Endothelial cell (in vitro differentiated cells): ENCODE data around the gene CIT. TPM values are rescaled to one million over a fixed set of nuclear protein-coding genes. Genes with fewer than 3 reads are reported as not detected.

Experiments
- DNase-seq: peaks from one replicate; pipeline ENCODE4 v3.0.0; 2021; ENCODE audit warnings: low spot score
- H3K27ac Mint-ChIP-seq: one replicate; pipeline ENCODE4 v1.8.0; 2021; ENCODE audit warnings: mixed read lengths, inconsistent platforms; ENCODE audit not compliant: unreplicated experiment
- H3K27me3 Mint-ChIP-seq: one replicate; pipeline ENCODE4 v1.8.0; 2021; ENCODE audit warnings: mild to moderate bottlenecking, moderate library complexity, mixed read lengths, inconsistent platforms; ENCODE audit not compliant: unreplicated experiment
- H3K36me3 Mint-ChIP-seq: one replicate; pipeline ENCODE4 v1.8.0; 2021; ENCODE audit warnings: mild to moderate bottlenecking, low read depth, mixed read lengths, inconsistent platforms; ENCODE audit not compliant: unreplicated experiment
- H3K4me1 Mint-ChIP-seq: one replicate; pipeline ENCODE4 v1.8.0; 2021; ENCODE audit warnings: mild to moderate bottlenecking, mixed read lengths, inconsistent platforms; ENCODE audit not compliant: unreplicated experiment
- H3K4me3 Mint-ChIP-seq: one replicate; pipeline ENCODE4 v1.8.0; 2021; ENCODE audit warnings: mild to moderate bottlenecking, mixed read lengths, inconsistent platforms; ENCODE audit not compliant: unreplicated experiment
- H3K9me3 Mint-ChIP-seq: one replicate; pipeline ENCODE4 v1.8.0; 2021; ENCODE audit warnings: mixed read lengths, inconsistent platforms; ENCODE audit not compliant: unreplicated experiment
- CTCF ChIP-seq: fragments of 200-600 bp; sonication (generic); IDR thresholded peaks from one replicate; pipeline ENCODE4 v1.5.0; 2021; ENCODE audit warnings: antibody characterized with exemption; ENCODE audit not compliant: unreplicated experiment
- total RNA-seq: library from RNA; stranded (reverse); fragmentation: NEBNext Ultra II Directional; extraction: Animal tissue kit (Norgen Biotek cat#: 25700); gene quantifications from one replicate; pipeline ENCODE4 v1.2.1, GENCODE V29; 2021; ENCODE audit not compliant: unreplicated experiment

CIT gene
- total RNA-seq, 1 donor from 2014 or later, result 14.4 TPM

- H3K36me3 Mint-ChIP-seq, result peaks cover 9% of the 10 kb centered on the region
Observed at GRCh38 chr12:119784673-119785072, 92.4 kb downstream of the CIT start.

GRCh38 chr12:119783787-119784186 is 93.3 kb downstream of the CIT start:
- H3K27me3 Mint-ChIP-seq, result no peaks in the 10 kb centered on the region
- DNase-seq, result no peak
- no peaks in the 10 kb centered on the region for H3K4me1 Mint-ChIP-seq
- no peak overlapping the region for H3K27ac Mint-ChIP-seq
- no peaks in the 10 kb centered on the region for H3K9me3 Mint-ChIP-seq
- H3K4me3 Mint-ChIP-seq, result no peak overlapping the region
- H3K36me3 Mint-ChIP-seq, result peaks cover 9% of the 10 kb centered on the region
- TF ChIP-seq CTCF, result no peak

More at GRCh38 chr12:119784673-119785072, 92.4 kb downstream of the CIT start:
- no peak for DNase-seq
- Mint-ChIP-seq H3K4me1 (no peaks in the 10 kb centered on the region), H3K27me3 (no peaks in the 10 kb centered on the region), H3K4me3 (no peak overlapping the region), H3K27ac (no peak overlapping the region), H3K9me3 (no peaks in the 10 kb centered on the region)
- TF ChIP-seq CTCF, result no peak

- no peak overlapping the region for H3K4me3 Mint-ChIP-seq
- H3K4me1 Mint-ChIP-seq, result no peaks in the 10 kb centered on the region
- DNase-seq, result no peak
- no peak for TF ChIP-seq CTCF
- no peaks in the 10 kb centered on the region for H3K9me3 Mint-ChIP-seq
- H3K27me3 Mint-ChIP-seq, result no peaks in the 10 kb centered on the region
- peaks cover 9% of the 10 kb centered on the region for H3K36me3 Mint-ChIP-seq
- H3K27ac Mint-ChIP-seq, result no peak overlapping the region
Observed at GRCh38 chr12:119781804-119782203, 95.3 kb downstream of the CIT start.

GRCh38 chr12:119780786-119781434 is 96.2 kb downstream of the CIT start:
- peaks cover 9% of the 10 kb centered on the region for H3K36me3 Mint-ChIP-seq

More at GRCh38 chr12:119780786-119781434, 96.2 kb downstream of the CIT start:
- peak; percentile 82 for TF ChIP-seq CTCF
- H3K4me3 Mint-ChIP-seq, result no peak overlapping the region
- H3K27me3 Mint-ChIP-seq, result no peaks in the 10 kb centered on the region
- H3K4me1 Mint-ChIP-seq, result no peaks in the 10 kb centered on the region
- peak; percentile 45 for DNase-seq
- H3K27ac Mint-ChIP-seq, result no peak overlapping the region
- H3K9me3 Mint-ChIP-seq, result no peaks in the 10 kb centered on the region
